K562 (cell line): ENCODE measurements around the gene ITPR3. TPM values are rescaled to one million over a fixed set of nuclear protein-coding genes. Genes with fewer than 3 reads are reported as not detected.

ENCODE experiments used
- ASH1L ChIP-seq: fragments of 450-650 bp; IDR thresholded peaks from 2 replicates; pipeline ENCODE4 v1.6.1; 2018; ENCODE audit warnings: borderline replicate concordance, mild to moderate bottlenecking, low read depth; ENCODE audit not compliant: partially characterized antibody
- BRD4 ChIP-seq: fragments of 200-600 bp; sonication (generic); IDR thresholded peaks from 2 replicates; pipeline ENCODE4 v1.6.1; 2017; ENCODE audit warnings: inconsistent platforms
- CBFA2T2 ChIP-seq: fragments of 450-650 bp; conservative IDR thresholded peaks from 2 replicates; pipeline ENCODE4 v1.6.1; 2017; ENCODE audit warnings: mild to moderate bottlenecking
- CBFA2T3 ChIP-seq: fragments of 450-650 bp; IDR thresholded peaks from 2 replicates; pipeline ENCODE4 v1.6.1; 2017
- CC2D1A ChIP-seq: fragments of 450-650 bp; IDR thresholded peaks from 2 replicates; pipeline ENCODE4 v1.6.1; 2017; ENCODE audit warnings: mild to moderate bottlenecking
- ELF1 ChIP-seq: fragments of 200-800 bp; sonication (Bioruptor generic); IDR thresholded peaks from 2 replicates; pipeline ENCODE4 v1.6.1; 2016; ENCODE audit warnings: missing genetic modification characterization, missing compliant biosample characterization
- EWSR1 ChIP-seq: fragments of 450-650 bp; IDR thresholded peaks from 2 replicates; pipeline ENCODE4 v1.6.1; 2018; ENCODE audit warnings: borderline replicate concordance, mild to moderate bottlenecking, low read depth, moderate library complexity; ENCODE audit not compliant: partially characterized antibody
- FUS ChIP-seq: fragments of 200-400 bp; formaldehyde crosslinking; optimal IDR thresholded peaks from 2 replicates; pipeline ENCODE3; 2017; ENCODE audit warnings: low read depth, low read length
- IFI16 ChIP-seq: fragments of 250-450 bp; sonication (Bioruptor Pico); IDR thresholded peaks from 2 replicates; pipeline ENCODE4 v2.1.2; 2022; ENCODE audit warnings: mild to moderate bottlenecking, inconsistent platforms
- IRF9 ChIP-seq: fragments of 450-650 bp; IDR thresholded peaks from 2 replicates; pipeline ENCODE4 v1.6.1; 2016; ENCODE audit warnings: missing biosample characterization, missing genetic modification characterization
- L3MBTL2 ChIP-seq: fragments of 450-650 bp; IDR thresholded peaks from 2 replicates; pipeline ENCODE4 v1.6.1; 2016; ENCODE audit warnings: mild to moderate bottlenecking, moderate library complexity
- MAX ChIP-seq: sonication (generic); formaldehyde crosslinking; IDR thresholded peaks from 2 replicates; pipeline ENCODE4 v1.9.0; 2022; ENCODE audit warnings: mild to moderate bottlenecking, missing genetic modification reagents
- MTF1 ChIP-seq: fragments of 250-450 bp; sonication (Bioruptor Pico); IDR thresholded peaks from 2 replicates; pipeline ENCODE4 v1.9.0; 2021; ENCODE audit warnings: moderate library complexity, mild to moderate bottlenecking, inconsistent platforms, borderline replicate concordance
- MYC ChIP-seq, 2 experiments: fragments of 250-450 bp in 1 of 2; sonication (Bioruptor Pico) in 1 of 2; IDR thresholded peaks; 2 replicates each; pipeline versions ENCODE4 v1.5.1 to v1.6.1; 2012 to 2021; ENCODE audit warnings: low read depth in 2 of 2, borderline replicate concordance in 1 of 2, improper control_type of control experiment in 1 of 2, low read length in 1 of 2, mild to moderate bottlenecking in 1 of 2, moderate library complexity in 1 of 2
- POU5F1 ChIP-seq: fragments of 150-350 bp; IDR thresholded peaks from 2 replicates; pipeline ENCODE4 v1.6.1; 2014; ENCODE audit warnings: borderline replicate concordance, low read length, low read depth, mild to moderate bottlenecking; ENCODE audit not compliant: partially characterized antibody
- SMC3 ChIP-seq: conservative IDR thresholded peaks from 2 replicates; pipeline ENCODE4 v1.6.1; 2011; ENCODE audit warnings: low read depth, low read length, improper control_type of control experiment; ENCODE audit not compliant: insufficient read depth
- TAF15 ChIP-seq: fragments of 200-400 bp; formaldehyde crosslinking; IDR thresholded peaks from 2 replicates; pipeline ENCODE4 v1.6.1; 2017; ENCODE audit warnings: mild to moderate bottlenecking, low read depth, low read length, moderate library complexity
- ZBTB33 ChIP-seq: sonication (generic); formaldehyde crosslinking; IDR thresholded peaks from 2 replicates; pipeline ENCODE4 v1.8.1; 2023; ENCODE audit warnings: mild to moderate bottlenecking, missing genetic modification reagents
- ZNF184 ChIP-seq: sonication (generic); formaldehyde crosslinking; IDR thresholded peaks from 2 replicates; pipeline ENCODE4 v1.5.0; 2020; ENCODE audit warnings: missing genetic modification reagents
- ZNF589 ChIP-seq: fragments of 200-800 bp; sonication (Bioruptor generic); IDR thresholded peaks from 2 replicates; pipeline ENCODE4 v1.6.1; 2016; ENCODE audit warnings: low read depth, missing genetic modification characterization, missing compliant biosample characterization
- polyA plus RNA-seq, 8 experiments: library from polyadenylated mRNA; depleted of rRNA in 4 of 8; stranded (reverse) in 5 of 8; unstranded in 3 of 8; fragments of >200 nt; fragmentation: Nextera tagmentation in 2 of 8; fragmentation: Illumina TruSeq in 1 of 8; extraction: Ambion mirVana in 2 of 8; extraction: Trizol in 1 of 8; gene quantifications; 2 replicates each; pipeline versions ENCODE4 v1.2.1 to v1.2.3, GENCODE V29; 2011 to 2014; ENCODE audit warnings: inconsistent platforms in 1 of 8, missing spikeins in 1 of 8
- total RNA-seq, 7 experiments: library from RNA; depleted of rRNA in 6 of 7; stranded (reverse); fragments of >200 nt in 6 of 7; fragmentation: Illumina TruSeq in 2 of 7; extraction: Trizol in 2 of 7; gene quantifications; 2 replicates each; pipeline versions ENCODE4 v1.2.1 to v1.2.3, GENCODE V29; 2011 to 2021; ENCODE audit warnings: low replicate concordance in 1 of 7
- TF ChIP-seq, protein P1 (sequence below): fragments of 450-650 bp; IDR thresholded peaks from 2 replicates; pipeline ENCODE4 v1.6.1; 2018; ENCODE audit not compliant: partially characterized antibody
- TF ChIP-seq, protein P2 (sequence below): sonication (generic); formaldehyde crosslinking; IDR thresholded peaks from 2 replicates; pipeline ENCODE4 v1.5.0; 2020; ENCODE audit warnings: missing genetic modification reagents

ITPR3 gene
- total and polyA plus RNA-seq, 9 of the 15 experiments (the other 6 are each of a cell fraction or from before 2014, with no cell fraction given): 0.39 to 35.7 (median 13.2) TPM

DNA sequence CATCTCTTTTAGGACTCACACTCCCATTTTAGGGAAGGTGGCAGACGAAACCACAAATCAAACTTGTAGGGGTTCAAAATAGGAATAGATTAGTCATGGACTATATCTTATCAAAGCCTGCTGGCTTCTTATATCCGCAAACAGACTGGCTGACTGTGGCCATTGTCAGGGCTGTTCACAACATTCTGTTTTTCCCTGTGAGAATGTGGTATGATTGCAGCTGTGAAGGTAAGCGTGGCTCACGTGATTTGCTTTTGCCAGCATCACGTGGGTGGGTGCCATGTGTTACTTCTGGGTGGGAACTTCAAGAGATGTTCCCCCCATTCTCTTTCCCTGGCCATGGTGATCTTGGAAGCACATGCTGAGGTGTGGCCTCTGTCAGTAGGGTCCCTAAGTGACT, 119.7 kb downstream of the ITPR3 start (continued):
- TF ChIP-seq MYC (IDR thresholded peaks at IDR 0.05; ENCODE audit: low read depth, low read length) (no peak), MYC (CRISPR knock-in tag; IDR thresholded peaks at IDR 0.05; ENCODE audit: borderline replicate concordance, low read depth) (no peak), MAX (peak; percentile 60; the same call in 1 of the 2 replicates), IRF9 (tag) (no peak), L3MBTL2 (peak; percentile 41; the same call in 1 of the 2 replicates), SMC3 (no peak), CBFA2T2 (0 out of 2 replicates have a peak, but pooled peaks have one; percentile 39), EWSR1 (no peak), IFI16 (CRISPR knock-in tag) (no peak), ZBTB33 (no peak), ASH1L (no peak), TAF15 (no peak), MTF1 (no peak), ELF1 (tag) (no peak), ZNF184 (CRISPR knock-in tag) (no peak), ZNF589 (no peak), POU5F1 (no peak), BRD4 (no peak), FUS (no peak), CC2D1A (no peak), CBFA2T3 (peak; percentile 24; the same call in 1 of the 2 replicates)
- TF ChIP-seq, protein P1, sequence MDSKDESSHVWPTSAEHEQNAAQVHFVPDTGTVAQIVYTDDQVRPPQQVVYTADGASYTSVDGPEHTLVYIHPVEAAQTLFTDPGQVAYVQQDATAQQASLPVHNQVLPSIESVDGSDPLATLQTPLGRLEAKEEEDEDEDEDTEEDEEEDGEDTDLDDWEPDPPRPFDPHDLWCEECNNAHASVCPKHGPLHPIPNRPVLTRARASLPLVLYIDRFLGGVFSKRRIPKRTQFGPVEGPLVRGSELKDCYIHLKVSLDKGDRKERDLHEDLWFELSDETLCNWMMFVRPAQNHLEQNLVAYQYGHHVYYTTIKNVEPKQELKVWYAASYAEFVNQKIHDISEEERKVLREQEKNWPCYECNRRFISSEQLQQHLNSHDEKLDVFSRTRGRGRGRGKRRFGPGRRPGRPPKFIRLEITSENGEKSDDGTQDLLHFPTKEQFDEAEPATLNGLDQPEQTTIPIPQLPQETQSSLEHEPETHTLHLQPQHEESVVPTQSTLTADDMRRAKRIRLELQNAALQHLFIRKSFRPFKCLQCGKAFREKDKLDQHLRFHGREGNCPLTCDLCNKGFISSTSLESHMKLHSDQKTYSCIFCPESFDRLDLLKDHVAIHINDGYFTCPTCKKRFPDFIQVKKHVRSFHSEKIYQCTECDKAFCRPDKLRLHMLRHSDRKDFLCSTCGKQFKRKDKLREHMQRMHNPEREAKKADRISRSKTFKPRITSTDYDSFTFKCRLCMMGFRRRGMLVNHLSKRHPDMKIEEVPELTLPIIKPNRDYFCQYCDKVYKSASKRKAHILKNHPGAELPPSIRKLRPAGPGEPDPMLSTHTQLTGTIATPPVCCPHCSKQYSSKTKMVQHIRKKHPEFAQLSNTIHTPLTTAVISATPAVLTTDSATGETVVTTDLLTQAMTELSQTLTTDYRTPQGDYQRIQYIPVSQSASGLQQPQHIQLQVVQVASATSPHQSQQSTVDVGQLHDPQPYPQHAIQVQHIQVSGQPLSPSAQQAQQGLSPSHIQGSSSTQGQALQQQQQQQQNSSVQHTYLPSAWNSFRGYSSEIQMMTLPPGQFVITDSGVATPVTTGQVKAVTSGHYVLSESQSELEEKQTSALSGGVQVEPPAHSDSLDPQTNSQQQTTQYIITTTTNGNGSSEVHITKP: peak; percentile 41
- TF ChIP-seq, protein P2, sequence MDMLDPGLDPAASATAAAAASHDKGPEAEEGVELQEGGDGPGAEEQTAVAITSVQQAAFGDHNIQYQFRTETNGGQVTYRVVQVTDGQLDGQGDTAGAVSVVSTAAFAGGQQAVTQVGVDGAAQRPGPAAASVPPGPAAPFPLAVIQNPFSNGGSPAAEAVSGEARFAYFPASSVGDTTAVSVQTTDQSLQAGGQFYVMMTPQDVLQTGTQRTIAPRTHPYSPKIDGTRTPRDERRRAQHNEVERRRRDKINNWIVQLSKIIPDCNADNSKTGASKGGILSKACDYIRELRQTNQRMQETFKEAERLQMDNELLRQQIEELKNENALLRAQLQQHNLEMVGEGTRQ (CRISPR knock-in tag): peak; percentile 76
